Epithelial cell of prostate (primary cell): ENCODE results near the gene TET3.

Experiments
- DNase-seq: peaks from one replicate; pipeline ENCODE4 v3.0.0-alpha.2; 2011; ENCODE audit warnings: low read depth, low spot score
- H3K27ac ChIP-seq: fragments of 450-650 bp; 2 replicates; pipeline ENCODE4 v1.5.1; 2017; ENCODE audit warnings: mild to moderate bottlenecking

Gene TET3

DNA sequence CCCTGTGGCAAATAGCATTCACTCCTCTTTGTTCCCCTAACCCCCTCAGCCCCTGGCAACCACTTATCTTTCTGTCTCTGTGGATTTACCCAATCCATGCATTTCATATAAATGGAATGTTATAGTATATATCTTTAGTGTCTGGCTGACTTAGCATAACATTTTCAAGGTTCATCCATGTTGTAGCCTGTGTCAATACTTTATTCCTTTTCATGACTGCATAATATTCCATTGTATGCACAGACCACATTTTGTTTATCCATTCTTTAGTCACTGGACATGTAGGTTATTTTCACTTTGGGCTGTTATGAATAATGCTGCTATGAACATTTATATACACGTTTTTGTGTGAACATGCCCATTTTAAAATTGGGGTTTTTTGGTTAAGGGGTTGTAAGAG, 42.8 kb downstream of the TET3 start:
- no peak overlapping the region for H3K27ac ChIP-seq
- DNase-seq = no peak

DNA sequence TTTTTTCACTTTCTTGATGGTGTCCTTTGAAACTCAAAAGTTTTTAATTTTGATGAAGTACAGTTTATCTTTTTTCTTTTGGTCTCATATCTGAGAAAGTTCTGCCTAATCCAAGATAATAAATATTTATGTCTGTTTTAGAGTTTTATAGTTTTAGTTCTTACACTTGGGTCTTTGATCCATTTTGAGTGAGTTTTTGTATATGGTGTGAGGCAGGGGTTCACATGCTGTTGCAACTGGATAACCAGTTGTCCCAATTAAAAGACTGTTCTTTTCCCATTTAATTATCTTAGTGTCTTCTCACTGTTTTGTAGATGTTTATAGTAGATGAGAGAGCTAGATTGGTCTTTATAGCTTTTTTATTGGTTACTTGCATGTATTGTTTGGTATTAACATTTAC, 43.6 kb downstream of the TET3 start:
- H3K27ac ChIP-seq = no peak overlapping the region
- DNase-seq = no peak

DNA sequence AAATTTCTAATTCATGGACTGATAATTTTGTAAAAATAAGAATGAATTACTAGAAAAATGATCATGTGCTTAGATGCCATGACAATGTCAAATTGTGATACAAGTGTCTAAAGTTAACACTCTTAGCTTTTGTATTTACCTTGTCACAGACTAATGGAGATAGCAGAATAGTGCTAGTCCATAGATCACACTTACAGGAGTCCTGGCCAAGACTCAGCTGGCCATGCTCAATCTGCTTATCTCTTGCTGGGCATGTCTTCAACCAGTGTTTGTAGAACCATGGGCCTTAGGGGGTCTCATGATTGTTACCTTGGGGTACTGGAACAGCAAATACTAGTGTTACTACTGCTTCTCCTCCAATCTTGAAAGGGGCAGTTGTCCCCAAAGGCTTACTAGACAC, 44.0 kb downstream of the TET3 start:
- no peak overlapping the region for H3K27ac ChIP-seq
- no peak for DNase-seq

DNA sequence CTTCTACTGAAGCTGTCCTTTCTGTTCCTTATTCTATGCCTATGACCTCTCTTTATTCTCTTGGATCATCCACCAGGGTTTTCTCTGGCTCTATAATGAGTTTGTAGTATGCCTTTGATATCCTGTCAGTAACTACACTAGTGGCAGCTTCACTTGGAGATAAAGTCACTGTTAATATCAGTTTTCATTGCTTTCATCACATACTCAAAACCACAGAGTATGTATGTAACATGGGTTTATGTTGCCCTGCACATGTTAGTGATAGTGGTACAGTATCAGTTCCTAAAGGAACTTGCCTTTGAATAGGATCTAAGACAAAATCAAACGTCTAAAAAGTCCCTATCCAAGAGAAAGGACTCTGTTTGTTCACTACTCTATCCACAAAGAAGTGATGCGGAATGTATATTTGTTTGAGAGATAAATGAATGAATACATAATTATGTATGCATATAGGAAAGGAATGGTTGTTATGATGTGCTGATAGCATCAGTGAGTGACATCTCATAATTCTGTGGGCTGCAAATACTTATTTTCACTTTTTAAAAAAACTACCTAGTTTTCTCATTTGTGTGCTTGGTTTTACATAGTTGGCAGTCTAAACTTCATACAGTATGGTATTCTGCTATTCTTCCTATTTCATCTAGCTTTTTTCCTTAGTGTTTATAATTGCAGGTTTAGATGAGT, 45.1 kb downstream of the TET3 start:
- no peak for DNase-seq
- no peak overlapping the region for H3K27ac ChIP-seq

DNA sequence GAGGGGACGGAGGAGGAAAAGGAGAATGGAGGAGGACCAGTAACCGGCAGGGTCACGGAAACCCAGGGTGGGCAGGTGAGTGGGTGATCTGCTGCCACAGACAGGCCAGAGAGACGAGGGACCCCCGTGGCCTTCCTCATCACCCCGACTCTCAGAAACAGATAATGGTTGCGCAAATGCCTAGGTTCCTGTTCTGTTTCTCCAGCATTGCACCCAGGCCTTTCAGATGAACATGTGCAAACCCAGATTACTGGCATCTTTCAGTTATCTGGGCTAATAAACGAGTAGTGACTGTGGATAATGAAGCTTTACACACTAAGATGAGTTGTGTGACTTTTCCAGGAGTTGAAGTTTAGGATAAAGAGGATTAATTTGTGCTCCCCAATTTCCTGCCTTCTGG, 46.5 kb downstream of the TET3 start:
- H3K27ac ChIP-seq = no peak overlapping the region
- no peak for DNase-seq

DNA sequence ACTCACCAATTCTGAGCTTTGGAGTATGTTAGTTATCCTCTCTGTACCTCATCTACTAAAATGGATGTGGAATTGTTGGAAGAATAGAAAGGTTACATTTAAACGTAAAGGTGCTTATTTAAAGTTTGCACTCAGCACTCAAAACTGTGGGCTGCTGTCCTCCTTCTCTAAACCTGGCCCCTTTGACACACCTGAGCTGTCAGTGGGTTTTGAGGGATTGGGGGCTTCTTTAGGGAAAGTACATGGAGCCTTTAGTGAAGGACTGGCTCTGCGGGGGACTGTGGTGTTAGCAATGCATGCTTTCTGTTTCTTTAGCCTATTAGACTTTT, 47.2 kb downstream of the TET3 start:
- no peak overlapping the region for H3K27ac ChIP-seq
- no peak for DNase-seq

DNA sequence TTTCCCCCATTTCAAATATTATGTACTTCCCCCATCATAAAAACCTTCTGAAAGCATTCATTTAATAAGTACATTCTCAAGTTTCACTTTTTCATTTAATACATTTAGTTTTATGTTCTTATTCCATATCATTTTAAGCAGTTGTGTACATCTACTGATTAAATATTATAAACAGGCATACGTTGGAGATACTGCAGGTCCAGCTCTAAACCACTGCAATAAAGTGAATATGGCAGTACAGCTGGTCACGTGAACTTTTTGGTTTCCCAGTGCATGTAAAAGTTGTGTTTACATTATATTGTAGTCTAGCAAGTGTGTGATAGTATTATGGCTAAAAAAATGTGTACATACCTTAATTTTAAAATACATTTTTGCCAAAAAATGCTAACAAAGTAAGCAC, 48.7 kb downstream of the TET3 start:
- DNase-seq = no peak
- no peak overlapping the region for H3K27ac ChIP-seq
